IMR-90 (cell line): Measurements from ENCODE around the gene ZNF322. TPM values are rescaled to one million over a fixed set of nuclear protein-coding genes. Genes with fewer than 3 reads are reported as not detected.

Experiments used
- ATAC-seq: fragments of 200-7000 bp; cut with Tn5 transposase; 2 replicates; pipeline ENCODE4 v1.9.1; 2020; ENCODE audit warnings: low read depth, mild to moderate bottlenecking, moderate library complexity
- BruUV-seq: library from RNA; stranded (reverse); fragments of 400-500 nt; replicated peaks from 2 replicates; lab custom pipeline; 2021; lab: Mats Ljungman, UMichigan
- CTCF ChIA-PET: fragments of 300-600 bp; formaldehyde crosslinking; extraction: SDS; loops from one replicate; lab custom pipeline; 2021; ENCODE audit warnings: antibody characterized with exemption; lab: Yijun Ruan, JAX
- POLR2A ChIA-PET: fragments of 300-600 bp; sonication (Branson Sonifier 250); formaldehyde crosslinking; loops from one replicate; lab custom pipeline; 2022; ENCODE audit warnings: antibody characterized with exemption; ENCODE audit not compliant: unreplicated experiment; lab: Charles Lee
- DNase-seq: peaks from one replicate; pipeline ENCODE4 v3.0.0; 2013
- H2AFZ ChIP-seq: replicated peaks from 2 replicates; pipeline ENCODE3; 2013; ENCODE audit warnings: low read length, mild to moderate bottlenecking; ENCODE audit not compliant: poor library complexity
- H2AK5ac ChIP-seq: 2 replicates; pipeline ENCODE4 v1.6.1; 2013; ENCODE audit warnings: low read depth, low read length, inconsistent platforms
- H2AK9ac ChIP-seq: replicated peaks from 2 replicates; pipeline ENCODE3; 2013; ENCODE audit warnings: mild to moderate bottlenecking, low read depth, low read length, moderate library complexity; ENCODE audit not compliant: poor library complexity
- H2BK120ac ChIP-seq: 2 replicates; pipeline ENCODE4 v1.6.1; 2013; ENCODE audit warnings: low read depth, low read length, inconsistent platforms
- H2BK15ac ChIP-seq: 3 replicates; pipeline ENCODE4 v1.6.1; 2013; ENCODE audit warnings: low read depth, low read length, inconsistent platforms
- H2BK20ac ChIP-seq: 2 replicates; pipeline ENCODE4 v1.6.1; 2013; ENCODE audit warnings: low read depth, mild to moderate bottlenecking, inconsistent platforms, low read length, moderate library complexity
- H2BK5ac ChIP-seq: 2 replicates; pipeline ENCODE4 v1.6.1; 2013; ENCODE audit warnings: mild to moderate bottlenecking, low read depth, low read length, inconsistent platforms; ENCODE audit not compliant: poor library complexity, severe bottlenecking
- H3K14ac ChIP-seq: replicated peaks from 2 replicates; pipeline ENCODE4 v1.6.1; 2013; ENCODE audit warnings: low read depth, low read length, inconsistent platforms
- H3K18ac ChIP-seq: 2 replicates; pipeline ENCODE4 v1.6.1; 2013; ENCODE audit warnings: low read depth, low read length, control low read depth
- H3K23ac ChIP-seq: 2 replicates; pipeline ENCODE4 v1.6.1; 2013; ENCODE audit warnings: low read depth, low read length, inconsistent platforms
- H3K27ac ChIP-seq: 2 replicates; pipeline ENCODE4 v1.5.1; 2013; ENCODE audit warnings: mild to moderate bottlenecking, control low read depth, low read length; ENCODE audit not compliant: insufficient read depth
- H3K27me3 ChIP-seq: 2 replicates; pipeline ENCODE4 v1.6.1; 2013; ENCODE audit warnings: low read length; ENCODE audit not compliant: control insufficient read depth, insufficient read depth
- H3K36me3 ChIP-seq: 2 replicates; pipeline ENCODE4 v1.6.1; 2013; ENCODE audit warnings: low read length, mixed read lengths; ENCODE audit not compliant: control insufficient read depth, insufficient read depth
- H3K4ac ChIP-seq: 2 replicates; pipeline ENCODE4 v1.6.1; 2013; ENCODE audit warnings: low read depth, low read length, inconsistent platforms
- H3K4me1 ChIP-seq: 2 replicates; pipeline ENCODE4 v1.6.1; 2013; ENCODE audit warnings: low read length, mixed read lengths; ENCODE audit not compliant: control insufficient read depth, insufficient read depth
- H3K4me2 ChIP-seq: 2 replicates; pipeline ENCODE4 v1.6.1; 2013; ENCODE audit warnings: low read depth, mild to moderate bottlenecking, control low read depth, low read length, moderate library complexity
- H3K4me3 ChIP-seq: 2 replicates; pipeline ENCODE4 v1.5.1; 2013; ENCODE audit warnings: low read depth, mild to moderate bottlenecking, control low read depth, low read length, moderate library complexity; ENCODE audit not compliant: insufficient read depth
- H3K56ac ChIP-seq: 2 replicates; pipeline ENCODE4 v1.6.1; 2013; ENCODE audit warnings: low read length, inconsistent platforms; ENCODE audit not compliant: insufficient read depth; ENCODE audit errors: extremely low read depth
- H3K79me1 ChIP-seq, 2 experiments: 2 replicates each; pipeline ENCODE4 v1.6.1; 2013; ENCODE audit warnings: low read length in 2 of 2, inconsistent platforms in 1 of 2, low read depth in 1 of 2
- H3K9ac ChIP-seq: 2 replicates; pipeline ENCODE4 v1.6.1; 2013; ENCODE audit warnings: low read depth, low read length, control low read depth
- H3K9me1 ChIP-seq: 2 replicates; pipeline ENCODE4 v1.6.1; 2013; ENCODE audit warnings: low read length, inconsistent platforms; ENCODE audit not compliant: insufficient read depth
- H3K9me3 ChIP-seq: 2 replicates; pipeline ENCODE4 v1.6.1; 2013; ENCODE audit warnings: low read length; ENCODE audit not compliant: control insufficient read depth, insufficient read depth
- H4K20me1 ChIP-seq: 2 replicates; pipeline ENCODE4 v1.6.1; 2013; ENCODE audit warnings: low read length, inconsistent platforms; ENCODE audit not compliant: insufficient read depth
- H4K5ac ChIP-seq: 2 replicates; pipeline ENCODE4 v1.6.1; 2013; ENCODE audit warnings: mild to moderate bottlenecking, low read depth, low read length, control low read depth
- H4K8ac ChIP-seq, 2 experiments: 2 replicates each; pipeline ENCODE4 v1.6.1; 2013; ENCODE audit warnings: low read depth in 2 of 2, low read length in 2 of 2, control low read depth in 1 of 2, inconsistent platforms in 1 of 2
- H4K91ac ChIP-seq: 2 replicates; pipeline ENCODE4 v1.6.1; 2013; ENCODE audit warnings: low read depth, low read length, inconsistent platforms; ENCODE audit not compliant: insufficient read depth
- BHLHE40 ChIP-seq: fragments of 150-350 bp; IDR thresholded peaks from 2 replicates; pipeline ENCODE4 v1.6.1; 2016; ENCODE audit warnings: mild to moderate bottlenecking, low read depth, low read length
- CEBPB ChIP-seq: IDR thresholded peaks from 2 replicates; pipeline ENCODE4 v1.6.1; 2012; ENCODE audit warnings: low read depth, low read length, improper control_type of control experiment
- CHD1 ChIP-seq: IDR thresholded peaks from 2 replicates; pipeline ENCODE4 v1.6.1; 2012; ENCODE audit warnings: low read depth, low read length, improper control_type of control experiment
- FOS ChIP-seq: fragments of 150-350 bp; IDR thresholded peaks from 2 replicates; pipeline ENCODE4 v1.6.1; 2016; ENCODE audit warnings: low read depth, low read length
- MAFK ChIP-seq: IDR thresholded peaks from 2 replicates; pipeline ENCODE4 v1.6.1; 2012; ENCODE audit warnings: low read depth, low read length, improper control_type of control experiment
- MAZ ChIP-seq: IDR thresholded peaks from 2 replicates; pipeline ENCODE4 v1.6.1; 2012; ENCODE audit warnings: low read depth, mild to moderate bottlenecking, low read length, improper control_type of control experiment, moderate library complexity, borderline replicate concordance
- MXI1 ChIP-seq: IDR thresholded peaks from 2 replicates; pipeline ENCODE4 v1.6.1; 2012; ENCODE audit warnings: low read depth, mild to moderate bottlenecking, low read length, moderate library complexity, borderline replicate concordance
- NFE2L2 ChIP-seq: fragments of 150-350 bp; IDR thresholded peaks from 2 replicates; pipeline ENCODE4 v1.6.1; 2016; ENCODE audit warnings: low read depth, mild to moderate bottlenecking, low read length
- POLR2A ChIP-seq: IDR thresholded peaks from 2 replicates; pipeline ENCODE4 v1.6.1; 2012; ENCODE audit warnings: mild to moderate bottlenecking, low read depth, low read length
- RAD21 ChIP-seq: IDR thresholded peaks from 2 replicates; pipeline ENCODE4 v1.6.1; 2012; ENCODE audit warnings: low read length, improper control_type of control experiment
- RCOR1 ChIP-seq: IDR thresholded peaks from 2 replicates; pipeline ENCODE4 v1.6.1; 2012; ENCODE audit warnings: mild to moderate bottlenecking, low read length, improper control_type of control experiment; ENCODE audit not compliant: insufficient replicate concordance
- RFX5 ChIP-seq: IDR thresholded peaks from 2 replicates; pipeline ENCODE4 v1.8.0; 2012; ENCODE audit warnings: low read depth, mild to moderate bottlenecking, low read length, moderate library complexity
- SMC3 ChIP-seq: fragments of 150-350 bp; IDR thresholded peaks from 2 replicates; pipeline ENCODE4 v1.6.1; 2016; ENCODE audit warnings: low read depth, mild to moderate bottlenecking, antibody characterized with exemption, low read length, moderate library complexity
- dilution Hi-C: fragments of 300-500 bp; cut with HindIII; formaldehyde crosslinking; loops from one replicate; pipeline ENCODE4 v1.14.3; 2018; ENCODE audit warnings: low sequenced_read_pairs; ENCODE audit not compliant: unreplicated experiment
- in situ Hi-C: fragments of 300-500 bp; cut with MboI; formaldehyde crosslinking; loops from 3 replicates; pipeline ENCODE4 v1.14.3; 2019; ENCODE audit warnings: low sequenced_read_pairs, inconsistent platforms, mixed read lengths
- intact Hi-C: fragments of 100-400 bp; cut with micrococcal nuclease; formaldehyde crosslinking; loops from 2 replicates; pipeline ENCODE4 v1.10.0; 2022
- polyA plus RNA-seq, 3 experiments: library from polyadenylated mRNA; depleted of rRNA; stranded (reverse); fragments of >200 nt; gene quantifications; 2 replicates each; pipeline ENCODE4 v1.2.3, GENCODE V29; 2012; ENCODE audit warnings: low replicate concordance in 1 of 3
- total RNA-seq: library from RNA; depleted of rRNA; stranded (reverse); fragments of >200 nt; gene quantifications from 2 replicates; pipeline ENCODE4 v1.2.3, GENCODE V29; 2012
- TF ChIP-seq, protein P1 (sequence below): conservative IDR thresholded peaks from 2 replicates; pipeline ENCODE4 v1.5.1; 2012; ENCODE audit warnings: mild to moderate bottlenecking, low read depth, low read length, improper control_type of control experiment
- TF ChIP-seq, protein P2 (sequence below): fragments of 150-350 bp; IDR thresholded peaks from 2 replicates; pipeline ENCODE4 v1.6.1; 2017; ENCODE audit warnings: mild to moderate bottlenecking, antibody characterized with exemption, low read length, low read depth
- TF ChIP-seq, protein P3 (sequence below): fragments of 150-350 bp; IDR thresholded peaks from 2 replicates; pipeline ENCODE4 v1.6.1; 2016; ENCODE audit warnings: low read depth, mild to moderate bottlenecking, low read length, moderate library complexity, borderline replicate concordance

Gene ZNF322
- total and polyA plus RNA-seq, 2 of the 4 experiments (the other 2 are of a cell fraction): 5.3 to 23.3 TPM

DNA sequence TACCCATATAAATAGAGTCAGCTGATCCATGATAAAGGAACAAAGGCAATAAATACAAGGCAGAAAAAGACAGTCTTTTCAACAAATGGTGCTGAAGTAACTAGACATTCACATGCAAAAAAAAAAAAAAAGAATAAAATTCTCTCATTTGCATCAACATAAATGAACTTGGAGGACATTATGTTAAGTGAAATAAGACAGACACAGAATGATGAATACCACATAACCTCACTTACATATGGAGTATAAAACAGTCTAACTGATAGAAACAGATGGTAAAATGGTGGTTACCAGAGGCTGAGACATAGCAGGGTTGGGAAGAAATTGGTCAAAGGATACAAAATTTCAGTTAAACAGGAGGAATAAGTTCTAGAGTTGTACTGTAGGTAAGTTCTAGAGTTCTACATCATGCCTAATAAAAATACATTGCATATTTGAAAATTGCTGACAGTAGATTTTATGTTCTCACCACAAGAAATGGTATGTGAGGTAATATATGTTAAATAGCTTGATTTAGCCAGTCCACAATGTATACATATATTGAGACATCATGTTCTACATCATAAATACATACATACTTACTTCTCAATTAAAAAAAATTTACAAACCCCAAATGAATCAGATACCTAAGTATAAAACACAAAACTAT lies 8.3 kb downstream of the ZNF322 start:
- Histone ChIP-seq H3K9me1 (no peaks in the 10 kb centered on the region), H3K27me3 (no peaks in the 10 kb centered on the region), H3K56ac (no peak overlapping the region), H3K27ac (no peak overlapping the region), H2AK9ac (no peak overlapping the region), H3K4me2 (no peak overlapping the region), H4K8ac (no peak overlapping the region), H4K5ac (no peak overlapping the region), H2BK120ac (no peak overlapping the region), H2BK5ac (no peak overlapping the region), H3K9me3 (peaks cover 2% of the 10 kb centered on the region; the same call in 1 of the 2 replicates), H2BK20ac (no peak overlapping the region), H3K18ac (no peak overlapping the region), H3K4ac (no peak overlapping the region), H3K14ac (no peak overlapping the region), H4K20me1 (peaks cover 3% of the 10 kb centered on the region; the same call in 1 of the 2 replicates), H2AK5ac (no peak overlapping the region), H2BK15ac (no peak overlapping the region), H3K79me1 (peaks cover 3 to 5% of the 10 kb centered on the region in 2 experiments), H3K23ac (no peak overlapping the region), H3K36me3 (peaks cover 11% of the 10 kb centered on the region), H4K91ac (no peak overlapping the region), H3K9ac (no peak overlapping the region), H2AFZ (no peak overlapping the region), H3K4me1 (no peaks in the 10 kb centered on the region), H3K4me3 (no peak overlapping the region)
- in situ Hi-C loops (no loop called here), dilution Hi-C loops (no loop called here), intact Hi-C loops (no loop called here)
- ATAC-seq (no peak), DNase-seq (no peak)
- no TSS peak for BruUV-seq
- POLR2A ChIA-PET: no interaction called here
- CTCF ChIA-PET: no interaction called here
- no peak for TF ChIP-seq POLR2A
- no peak for TF ChIP-seq RAD21
- TF ChIP-seq, protein P1, sequence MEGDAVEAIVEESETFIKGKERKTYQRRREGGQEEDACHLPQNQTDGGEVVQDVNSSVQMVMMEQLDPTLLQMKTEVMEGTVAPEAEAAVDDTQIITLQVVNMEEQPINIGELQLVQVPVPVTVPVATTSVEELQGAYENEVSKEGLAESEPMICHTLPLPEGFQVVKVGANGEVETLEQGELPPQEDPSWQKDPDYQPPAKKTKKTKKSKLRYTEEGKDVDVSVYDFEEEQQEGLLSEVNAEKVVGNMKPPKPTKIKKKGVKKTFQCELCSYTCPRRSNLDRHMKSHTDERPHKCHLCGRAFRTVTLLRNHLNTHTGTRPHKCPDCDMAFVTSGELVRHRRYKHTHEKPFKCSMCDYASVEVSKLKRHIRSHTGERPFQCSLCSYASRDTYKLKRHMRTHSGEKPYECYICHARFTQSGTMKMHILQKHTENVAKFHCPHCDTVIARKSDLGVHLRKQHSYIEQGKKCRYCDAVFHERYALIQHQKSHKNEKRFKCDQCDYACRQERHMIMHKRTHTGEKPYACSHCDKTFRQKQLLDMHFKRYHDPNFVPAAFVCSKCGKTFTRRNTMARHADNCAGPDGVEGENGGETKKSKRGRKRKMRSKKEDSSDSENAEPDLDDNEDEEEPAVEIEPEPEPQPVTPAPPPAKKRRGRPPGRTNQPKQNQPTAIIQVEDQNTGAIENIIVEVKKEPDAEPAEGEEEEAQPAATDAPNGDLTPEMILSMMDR: no peak
- no peak for TF ChIP-seq MAZ
- no peak for TF ChIP-seq RCOR1
- TF ChIP-seq BHLHE40: no peak
- TF ChIP-seq CHD1: no peak
- no peak for TF ChIP-seq RFX5
- TF ChIP-seq MXI1: no peak
- TF ChIP-seq NFE2L2: no peak
- TF ChIP-seq FOS: no peak
- TF ChIP-seq, protein P2, sequence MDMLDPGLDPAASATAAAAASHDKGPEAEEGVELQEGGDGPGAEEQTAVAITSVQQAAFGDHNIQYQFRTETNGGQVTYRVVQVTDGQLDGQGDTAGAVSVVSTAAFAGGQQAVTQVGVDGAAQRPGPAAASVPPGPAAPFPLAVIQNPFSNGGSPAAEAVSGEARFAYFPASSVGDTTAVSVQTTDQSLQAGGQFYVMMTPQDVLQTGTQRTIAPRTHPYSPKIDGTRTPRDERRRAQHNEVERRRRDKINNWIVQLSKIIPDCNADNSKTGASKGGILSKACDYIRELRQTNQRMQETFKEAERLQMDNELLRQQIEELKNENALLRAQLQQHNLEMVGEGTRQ: no peak
- TF ChIP-seq, protein P3, sequence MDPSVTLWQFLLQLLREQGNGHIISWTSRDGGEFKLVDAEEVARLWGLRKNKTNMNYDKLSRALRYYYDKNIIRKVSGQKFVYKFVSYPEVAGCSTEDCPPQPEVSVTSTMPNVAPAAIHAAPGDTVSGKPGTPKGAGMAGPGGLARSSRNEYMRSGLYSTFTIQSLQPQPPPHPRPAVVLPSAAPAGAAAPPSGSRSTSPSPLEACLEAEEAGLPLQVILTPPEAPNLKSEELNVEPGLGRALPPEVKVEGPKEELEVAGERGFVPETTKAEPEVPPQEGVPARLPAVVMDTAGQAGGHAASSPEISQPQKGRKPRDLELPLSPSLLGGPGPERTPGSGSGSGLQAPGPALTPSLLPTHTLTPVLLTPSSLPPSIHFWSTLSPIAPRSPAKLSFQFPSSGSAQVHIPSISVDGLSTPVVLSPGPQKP: no peak
- TF ChIP-seq SMC3: no peak
- no peak for TF ChIP-seq MAFK
- no peak for TF ChIP-seq CEBPB
